HTR-8/SVneo (cell line): ENCODE measurements around the gene FSTL3.
"Not testable (repeated sequence)": the region's sequence is repeated elsewhere in the genome, so short reads cannot be mapped to it uniquely, and the experiment has no call there.

Experiments
- DNase-seq: peaks from one replicate; pipeline ENCODE4 v3.0.0; 2011; ENCODE audit warnings: low spot score, mixed read lengths; ENCODE audit not compliant: insufficient read length
- FAIRE-seq: peaks from 2 replicates; lab custom pipeline; 2011; peaks lifted over from hg19 to GRCh38; lab: Jason Lieb, UNC

The FSTL3 gene

DNA sequence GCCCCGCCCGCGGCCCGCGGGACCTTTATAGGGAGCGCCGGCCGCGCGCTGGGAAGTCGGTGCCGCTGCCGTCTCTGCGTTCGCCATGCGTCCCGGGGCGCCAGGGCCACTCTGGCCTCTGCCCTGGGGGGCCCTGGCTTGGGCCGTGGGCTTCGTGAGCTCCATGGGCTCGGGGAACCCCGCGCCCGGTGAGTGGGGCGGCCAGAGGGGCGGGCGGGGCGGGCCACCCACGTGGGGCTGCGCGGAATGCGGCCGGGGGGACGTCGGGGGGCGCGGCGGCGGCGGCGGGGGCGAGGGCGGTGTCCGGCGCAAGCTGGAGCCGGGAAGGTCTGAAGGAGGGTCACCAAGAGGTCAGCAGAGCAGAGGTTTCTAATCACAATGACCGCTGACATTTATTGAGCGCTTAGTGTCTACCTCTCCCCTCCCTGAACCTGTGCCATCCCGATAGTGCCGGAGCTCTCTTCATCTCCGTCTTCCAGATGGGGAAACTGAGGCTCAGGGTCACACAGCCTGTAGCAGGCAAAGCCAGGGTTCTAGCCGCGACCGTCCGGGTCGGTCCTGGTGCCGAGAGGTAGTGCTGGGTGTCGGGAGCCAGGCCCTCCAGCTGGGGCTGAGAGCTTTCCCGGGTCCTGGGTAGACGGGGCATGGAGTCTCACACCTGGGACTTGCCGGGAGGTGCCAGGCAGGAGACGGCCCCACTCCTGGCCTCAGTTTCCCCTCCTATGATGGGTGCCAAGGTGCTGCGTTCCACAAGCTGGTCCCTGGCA is at the start of gene FSTL3:
TSS of gene FSTL3 (plus strand) at position 54 of the 767 bp plus-strand sequence. CDS start at position 86, 32 bp downstream.
- FAIRE-seq (peak; percentile 26), DNase-seq (no peak)

DNA sequence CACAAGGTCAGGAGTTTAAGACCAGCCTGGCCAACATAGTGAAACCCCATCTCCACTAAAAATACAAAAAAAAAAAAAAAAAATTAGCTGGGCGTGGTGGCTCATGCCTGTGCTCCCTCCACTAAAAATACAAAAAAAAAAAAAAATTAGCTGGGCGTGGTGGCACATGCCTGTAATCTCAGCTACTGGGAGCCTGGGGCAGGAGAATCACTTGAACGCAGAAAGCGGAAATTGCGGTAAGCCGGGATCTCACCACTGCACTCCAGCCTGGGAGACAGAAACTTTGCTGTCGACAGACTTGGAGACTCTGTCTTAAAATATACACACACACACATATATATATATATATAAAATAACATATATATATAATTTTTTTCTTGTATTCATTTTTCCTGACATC is 49.6 kb upstream of the FSTL3 start:
- not testable (repeated sequence) for DNase-seq, FAIRE-seq

DNA sequence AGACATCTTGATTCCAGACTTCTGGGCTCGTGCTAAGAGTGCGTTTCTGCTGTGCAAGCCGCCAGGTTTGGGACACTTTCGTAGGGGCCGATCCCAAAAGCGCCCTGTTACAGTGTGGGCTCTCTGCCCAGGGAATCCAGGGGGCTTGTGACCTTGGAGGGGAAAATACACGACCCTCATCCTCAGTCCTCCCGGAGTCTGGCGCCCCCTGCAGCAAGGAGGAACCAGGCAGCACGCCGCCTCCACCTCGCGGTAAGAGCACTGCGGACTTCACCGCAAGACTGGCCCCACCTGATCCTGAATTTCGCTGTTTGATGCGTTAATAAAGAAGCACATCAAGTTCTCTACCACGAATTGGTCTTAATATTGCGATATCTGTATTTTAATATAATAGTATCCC is 48.0 kb upstream of the FSTL3 start:
- FAIRE-seq (no peak), DNase-seq (no peak)

DNA sequence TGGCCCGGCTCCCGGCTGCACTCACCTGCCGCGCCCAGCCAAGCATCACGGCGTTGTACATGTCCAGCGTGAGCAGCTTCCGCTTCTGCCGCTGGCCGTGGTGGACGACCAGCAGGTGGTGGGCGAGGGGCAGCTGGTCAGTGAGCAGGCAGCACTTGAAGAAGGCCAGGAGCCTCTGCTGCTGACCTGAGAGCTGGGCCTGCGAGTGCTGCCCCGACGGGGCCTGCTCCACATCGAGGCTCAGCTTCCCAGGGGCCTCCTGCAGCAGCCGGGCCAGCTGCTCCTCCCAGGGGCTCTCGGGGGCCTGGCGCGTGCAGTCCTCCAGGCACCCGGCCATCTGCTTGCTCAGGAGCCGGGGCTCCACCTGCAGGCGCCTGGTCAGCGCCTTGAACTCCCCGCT is 46.7 kb upstream of the FSTL3 start:
- FAIRE-seq, result peak; percentile 63
- not testable (repeated sequence) for DNase-seq

DNA sequence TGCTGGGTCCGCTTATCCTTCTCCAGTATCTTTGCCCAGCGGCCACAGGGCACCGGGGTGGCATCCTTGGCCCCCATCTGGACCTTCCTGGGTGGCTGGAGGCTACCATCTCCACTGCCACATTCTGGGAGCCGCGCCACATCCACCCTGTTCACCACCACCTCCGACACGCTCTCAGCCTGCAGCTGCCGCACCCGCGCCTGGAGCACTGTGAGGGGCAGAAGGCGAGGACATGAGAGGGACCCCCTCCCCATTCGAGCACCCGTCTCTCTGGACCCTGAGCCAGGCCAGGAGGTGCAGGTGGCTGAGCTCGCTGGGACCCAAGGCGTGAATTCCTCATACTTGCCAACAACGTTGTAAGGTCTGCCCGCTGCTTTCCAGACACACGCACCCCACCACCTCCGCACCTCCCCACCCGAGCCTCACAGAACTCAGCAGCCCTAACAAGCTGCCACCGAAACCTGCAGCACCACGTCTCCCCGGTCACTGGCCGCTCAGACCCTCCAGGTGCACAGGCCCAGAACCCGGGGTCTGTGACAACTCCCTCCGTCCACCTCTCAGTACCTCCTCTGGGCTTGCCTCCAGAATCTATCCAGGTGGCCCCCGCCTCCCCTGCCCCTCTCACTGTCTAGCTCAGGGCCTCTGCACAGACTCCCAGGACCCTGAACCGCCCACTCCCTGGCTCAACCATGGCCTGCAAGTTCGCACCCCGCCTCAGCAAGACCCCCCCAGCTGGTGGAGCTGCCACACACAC is 46.1 kb upstream of the FSTL3 start:
- DNase-seq (no peak), FAIRE-seq (no peak)

DNA sequence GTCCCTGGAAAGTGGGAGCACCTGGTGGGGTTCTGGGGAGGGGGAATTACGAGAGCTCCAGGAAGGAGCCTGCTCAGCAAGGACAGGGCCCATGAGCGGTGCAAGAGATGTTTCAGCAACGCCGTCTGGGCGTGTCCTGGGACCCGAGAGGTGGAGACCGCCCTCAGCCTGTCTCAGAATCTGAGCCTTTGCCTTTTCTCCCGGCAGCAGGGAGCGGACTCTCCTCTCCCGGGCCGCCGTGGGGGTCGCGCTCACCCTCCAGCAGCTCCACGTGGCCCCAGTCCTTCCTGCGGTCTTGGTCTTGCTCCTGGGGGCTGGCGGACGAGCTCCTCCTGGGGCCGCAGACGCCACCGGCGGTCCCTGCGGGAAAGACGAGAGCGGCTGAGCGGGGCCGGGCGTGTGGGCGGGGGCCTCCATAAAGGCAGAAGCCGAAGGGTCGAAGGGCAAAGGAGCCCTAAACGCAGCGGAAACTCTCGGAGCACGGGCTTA is 43.6 kb upstream of the FSTL3 start:
- DNase-seq, result peak; percentile 51
- no peak for FAIRE-seq

DNA sequence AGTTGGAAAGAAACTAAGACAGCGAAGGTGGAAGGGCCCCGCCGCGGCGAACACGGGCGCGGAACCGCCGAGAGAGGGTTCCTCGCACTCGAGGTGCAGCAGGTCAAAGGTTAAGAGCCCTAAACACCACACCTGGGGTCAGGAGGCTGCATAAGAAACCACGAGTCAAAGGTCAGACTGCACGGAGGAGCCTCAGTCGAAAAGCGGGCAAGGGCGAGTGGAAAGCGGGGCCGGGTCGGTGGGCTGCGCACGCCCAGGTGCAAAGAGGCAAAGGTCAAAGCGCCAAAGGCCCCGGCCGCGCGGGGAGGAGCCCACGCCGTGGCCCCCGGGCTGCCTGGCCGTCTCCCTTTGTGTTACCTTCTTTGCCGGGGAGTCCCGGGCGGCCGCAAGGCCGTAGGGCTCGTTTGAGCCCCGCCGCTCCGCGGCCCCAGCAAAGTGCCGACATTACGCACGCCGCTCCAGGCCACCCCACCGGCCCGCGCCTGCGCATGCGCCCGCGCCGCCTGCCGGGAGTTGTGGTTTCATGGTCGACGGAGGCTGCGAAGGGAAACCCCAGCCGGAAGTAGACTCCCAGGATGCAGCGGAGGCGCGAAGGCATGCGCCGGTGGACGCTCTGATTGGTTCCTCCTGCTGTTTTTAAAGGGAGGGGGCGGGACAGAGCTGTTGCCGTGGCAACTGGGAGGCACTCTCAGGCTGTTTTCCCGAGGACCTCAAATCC is 43.0 kb upstream of the FSTL3 start, which contains the start of gene POLRMT:
TSS of gene POLRMT (minus strand) at position 470 of the 718 bp plus-strand sequence. CDS start at position 445, 25 bp downstream.
- FAIRE-seq (peak; percentile 63), DNase-seq (peak; percentile 100)

DNA sequence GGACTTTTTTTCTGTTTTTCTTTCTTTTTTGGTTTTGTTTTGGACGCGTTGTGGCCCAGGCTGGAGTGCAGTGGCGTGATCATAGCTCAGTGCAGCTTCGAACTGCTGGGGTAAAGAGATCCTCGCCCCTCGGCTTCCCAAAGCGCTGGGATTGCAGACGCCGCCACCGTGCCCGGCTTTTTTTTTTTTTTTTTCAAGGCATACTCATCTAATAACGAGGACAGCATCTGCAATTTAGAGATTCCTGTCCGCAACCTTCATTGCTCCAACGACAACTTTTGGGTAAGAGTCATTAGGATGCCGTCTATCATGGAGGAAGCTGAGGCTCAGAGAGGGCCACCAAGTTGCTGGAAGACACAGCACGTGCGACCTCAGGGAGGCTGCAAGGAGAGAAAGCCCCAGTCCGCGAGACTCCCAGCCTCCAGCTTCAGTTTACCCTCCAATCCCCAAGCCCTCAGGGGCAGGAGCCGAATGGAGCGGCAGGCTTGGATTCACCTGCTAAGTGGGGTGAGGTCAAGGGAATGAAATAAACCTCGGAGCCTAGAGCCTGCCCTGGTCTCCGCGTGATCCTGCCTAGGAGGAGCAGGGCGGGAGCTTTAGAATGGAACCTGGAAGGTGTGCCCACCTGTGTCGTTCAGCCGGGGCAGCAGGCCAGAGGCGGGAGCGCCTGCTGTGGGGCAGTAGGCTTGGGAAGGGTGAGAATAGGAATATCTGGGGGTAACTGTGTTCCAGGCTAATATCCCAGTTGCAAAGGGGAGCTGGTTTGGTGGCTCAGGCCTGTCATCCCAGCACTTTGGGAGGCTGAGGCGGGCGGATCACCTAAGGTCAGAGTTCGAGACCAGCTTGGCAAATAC is 42.2 kb upstream of the FSTL3 start:
- no peak for FAIRE-seq
- no peak for DNase-seq

DNA sequence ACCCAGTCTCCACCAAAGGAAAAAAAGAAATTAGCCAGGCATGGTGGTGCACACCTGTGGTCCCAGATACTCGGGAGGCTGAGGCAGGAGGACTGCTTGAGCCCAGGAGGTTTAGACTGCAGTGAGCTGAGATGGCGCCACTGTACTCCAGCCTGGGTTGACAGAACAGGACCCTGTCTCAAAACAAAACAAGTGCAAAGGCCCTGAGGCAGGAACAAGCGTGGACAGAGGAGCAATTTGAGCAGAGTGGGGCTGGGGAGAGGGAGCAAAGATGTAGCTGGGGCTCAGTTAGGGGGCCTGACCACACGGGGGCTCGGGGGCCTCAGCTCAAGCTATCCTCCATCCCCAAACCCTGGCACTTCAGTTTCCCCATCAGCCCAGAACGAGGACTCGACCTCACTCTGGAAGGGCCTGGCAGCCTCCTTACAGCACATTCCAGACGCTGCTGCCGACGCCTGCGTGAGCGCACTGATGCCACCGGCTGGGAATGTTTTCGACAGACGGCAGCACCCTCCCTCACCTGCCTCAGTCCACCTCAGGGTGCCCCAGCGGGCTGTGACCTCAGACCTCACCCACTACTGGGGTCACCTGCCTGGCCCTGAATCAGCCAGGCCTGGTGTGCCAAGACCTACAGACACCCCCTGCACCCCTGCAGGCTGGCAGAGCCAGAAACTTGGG is 41.1 kb upstream of the FSTL3 start:
- DNase-seq (no peak), FAIRE-seq (no peak)

DNA sequence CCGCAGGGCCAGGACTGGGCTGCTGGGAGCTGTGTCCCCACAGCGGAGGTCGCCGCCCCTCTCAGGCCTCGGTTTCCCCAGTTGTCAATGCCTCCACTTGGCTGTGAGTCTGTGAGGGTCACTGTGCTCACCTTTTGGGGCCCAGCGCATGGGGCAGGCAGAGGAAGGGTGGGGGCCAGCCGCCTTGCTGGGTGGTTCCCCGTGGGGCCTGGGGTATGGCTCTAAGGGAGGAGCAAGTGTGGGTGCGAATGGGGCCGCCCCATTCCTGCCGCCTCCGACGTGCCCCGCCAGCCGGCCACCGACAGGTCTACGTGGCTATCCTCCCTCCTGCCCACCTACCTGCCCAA is 37.3 kb upstream of the FSTL3 start:
- FAIRE-seq (no peak), DNase-seq (no peak)

DNA sequence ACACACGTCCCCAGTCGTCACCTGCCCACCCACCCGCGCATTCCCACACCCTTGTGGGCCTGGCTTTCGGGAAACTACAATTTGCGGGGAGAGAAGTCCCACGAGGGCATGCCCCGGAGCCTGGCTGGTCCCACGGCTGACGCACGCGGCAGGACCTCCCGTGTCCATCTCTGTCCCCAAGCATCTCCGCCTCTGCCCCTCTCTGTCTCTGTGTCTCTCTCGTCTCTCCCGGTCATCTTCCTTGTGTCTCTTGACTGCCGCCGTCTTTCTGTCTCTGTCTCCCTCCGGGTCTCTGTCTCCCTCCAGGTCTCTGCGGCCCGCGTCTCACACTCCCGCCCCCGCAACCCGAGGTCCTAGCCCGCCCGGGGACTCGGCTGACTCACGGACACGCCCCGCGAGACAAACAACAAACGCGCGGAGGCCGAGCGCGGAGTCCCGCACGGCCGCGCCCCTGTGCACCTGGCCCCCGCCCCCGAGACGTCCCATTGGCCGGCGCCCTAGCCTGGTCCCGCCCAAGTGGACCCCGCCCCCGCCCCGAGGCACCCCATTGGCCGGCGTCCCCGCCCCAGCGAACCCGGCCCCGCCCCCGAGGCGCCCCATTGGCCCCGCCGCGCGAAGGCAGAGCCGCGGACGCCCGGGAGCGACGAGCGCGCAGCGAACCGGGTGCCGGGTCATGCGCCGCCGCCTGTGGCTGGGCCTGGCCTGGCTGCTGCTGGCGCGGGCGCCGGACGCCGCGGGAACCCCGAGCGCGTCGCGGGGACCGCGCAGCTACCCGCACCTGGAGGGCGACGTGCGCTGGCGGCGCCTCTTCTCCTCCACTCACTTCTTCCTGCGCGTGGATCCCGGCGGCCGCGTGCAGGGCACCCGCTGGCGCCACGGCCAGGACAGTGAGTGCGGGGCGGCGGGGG is 36.7 kb upstream of the FSTL3 start, which contains the start of gene FGF22:
TSS of gene FGF22 (plus strand) at position 627 of the 908 bp plus-strand sequence. CDS start at position 674, 47 bp downstream.
- FAIRE-seq, result peak; percentile 38
- DNase-seq, result peak; percentile 91

DNA sequence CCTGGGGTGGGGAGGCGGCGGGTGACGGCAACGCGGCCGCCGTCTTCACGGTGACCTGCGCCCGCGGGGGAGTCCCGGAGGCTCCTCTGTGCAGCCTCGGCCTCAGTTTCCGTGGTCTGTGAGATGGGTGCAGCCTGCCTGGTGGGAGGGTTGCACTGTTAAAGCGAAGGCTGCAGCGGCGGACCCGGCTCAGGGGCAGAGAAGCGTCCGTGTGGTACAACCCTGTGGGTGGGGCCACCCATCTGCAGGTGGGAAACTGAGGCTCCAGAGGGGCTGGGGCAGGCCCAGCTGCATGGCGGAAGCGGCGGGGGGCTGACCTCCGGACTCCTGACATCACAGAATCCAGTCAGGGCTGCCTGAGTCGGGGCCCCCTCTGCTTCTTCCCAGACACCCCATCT is 36.0 kb upstream of the FSTL3 start:
- FAIRE-seq (no peak), DNase-seq (no peak)

DNA sequence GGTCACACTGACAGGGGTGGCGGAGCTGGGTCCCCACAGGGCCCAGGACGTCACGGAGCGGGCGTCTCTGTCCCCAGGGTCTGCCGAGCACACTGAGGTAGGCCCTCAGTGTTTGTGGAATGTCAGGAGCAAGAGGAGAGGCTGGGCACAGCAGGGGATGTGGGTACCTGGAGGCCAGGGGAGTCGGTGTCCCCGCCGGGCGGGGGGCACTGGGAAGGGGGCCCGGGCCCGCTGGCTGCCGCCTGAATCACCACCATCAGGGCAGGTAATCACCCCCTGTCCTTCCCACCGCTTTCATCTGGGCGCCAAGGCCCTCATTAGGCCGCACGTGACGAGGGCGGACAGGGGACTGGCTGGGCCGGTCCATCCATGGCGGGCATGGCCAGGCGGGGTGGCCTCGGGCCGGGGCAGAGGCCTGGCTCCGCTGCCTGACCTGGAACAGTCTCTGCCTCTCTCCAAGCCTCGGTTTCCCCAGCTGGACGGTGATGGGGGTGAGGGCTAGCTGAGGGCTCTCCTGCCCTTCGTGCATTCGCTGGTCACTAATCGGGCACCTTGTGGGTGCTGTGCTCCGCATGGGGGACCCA is 35.5 kb upstream of the FSTL3 start:
- FAIRE-seq (no peak), DNase-seq (no peak)

DNA sequence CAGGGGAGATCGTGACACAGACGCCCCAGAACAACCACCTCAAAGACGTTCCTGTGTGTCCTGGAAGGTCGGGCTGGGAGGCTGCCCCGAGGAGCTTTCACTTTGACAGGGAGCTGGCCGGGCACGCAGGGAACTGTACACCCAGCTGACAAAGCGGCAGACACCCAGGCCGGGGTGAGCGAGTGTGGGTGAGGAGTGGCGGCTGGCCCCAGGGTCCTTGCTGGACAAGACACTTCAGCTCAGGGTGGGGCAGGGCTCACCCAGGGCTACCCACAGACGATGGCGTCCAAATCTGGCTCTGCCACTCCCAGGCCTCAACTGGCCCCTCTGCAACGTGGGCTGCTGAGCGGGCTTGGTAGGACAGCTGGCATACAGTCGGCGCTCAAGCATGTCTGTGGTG is 34.5 kb upstream of the FSTL3 start:
- DNase-seq, result no peak
- FAIRE-seq, result no peak

DNA sequence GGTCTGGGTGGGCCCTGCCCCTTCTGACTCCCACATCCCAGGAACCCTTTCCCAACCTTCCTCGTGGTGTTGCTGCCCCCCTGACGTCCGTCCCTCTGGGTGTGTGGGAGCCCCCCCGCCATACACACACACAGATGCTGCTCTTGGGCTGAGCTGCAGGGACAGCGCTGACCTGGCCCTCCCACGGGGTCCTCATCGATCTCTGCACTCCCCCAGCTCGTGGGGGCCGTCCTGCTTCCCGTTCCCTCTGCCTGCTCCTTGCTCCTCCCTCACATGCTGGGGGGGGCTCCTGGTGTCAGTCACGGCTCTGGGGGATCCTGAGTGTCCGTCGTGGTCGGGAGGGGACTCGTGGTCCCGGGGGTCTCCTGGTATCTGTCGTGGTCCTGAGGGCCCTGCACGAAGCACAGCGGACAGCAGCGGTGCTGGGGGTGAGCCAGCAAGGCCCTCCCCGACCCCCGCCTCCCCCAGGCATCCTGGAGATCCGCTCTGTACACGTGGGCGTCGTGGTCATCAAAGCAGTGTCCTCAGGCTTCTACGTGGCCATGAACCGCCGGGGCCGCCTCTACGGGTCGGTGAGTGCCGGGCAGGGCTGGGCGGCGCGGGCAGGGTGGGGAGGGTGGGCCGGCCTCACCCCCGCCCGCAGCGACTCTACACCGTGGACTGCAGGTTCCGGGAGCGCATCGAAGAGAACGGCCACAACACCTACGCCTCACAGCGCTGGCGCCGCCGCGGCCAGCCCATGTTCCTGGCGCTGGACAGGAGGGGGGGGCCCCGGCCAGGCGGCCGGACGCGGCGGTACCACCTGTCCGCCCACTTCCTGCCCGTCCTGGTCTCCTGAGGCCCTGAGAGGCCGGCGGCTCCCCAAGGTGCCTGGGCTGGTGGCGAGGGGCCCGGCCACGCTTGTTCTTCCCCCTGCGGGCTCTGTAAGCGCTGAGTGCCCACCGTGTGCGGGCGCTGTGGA is 33.1 kb upstream of the FSTL3 start:
- FAIRE-seq, result no peak

DNA sequence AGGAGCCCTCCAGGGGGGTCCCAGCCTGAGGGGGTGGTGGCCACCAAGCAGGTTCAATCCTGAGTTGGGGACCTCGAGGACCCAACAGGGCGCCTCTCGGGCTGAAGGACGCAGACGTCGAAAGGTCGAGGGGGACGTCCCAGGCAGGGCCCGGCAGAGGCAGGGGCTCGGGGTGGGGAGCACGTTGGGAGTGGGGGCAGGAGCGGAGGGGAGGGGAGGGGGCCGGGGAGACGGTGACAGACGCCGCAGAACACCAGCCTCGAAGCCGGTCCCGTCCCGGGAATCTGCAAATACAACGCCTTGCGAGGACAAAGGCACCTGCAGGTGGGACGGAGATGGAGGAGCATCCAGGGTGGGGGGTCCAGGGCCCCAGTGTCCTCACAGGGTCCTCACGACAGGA is 32.5 kb upstream of the FSTL3 start:
- no peak for DNase-seq
- FAIRE-seq, result no peak

More for the DNA sequence above, 33.1 kb upstream of the FSTL3 start:
- DNase-seq, result no peak

DNA sequence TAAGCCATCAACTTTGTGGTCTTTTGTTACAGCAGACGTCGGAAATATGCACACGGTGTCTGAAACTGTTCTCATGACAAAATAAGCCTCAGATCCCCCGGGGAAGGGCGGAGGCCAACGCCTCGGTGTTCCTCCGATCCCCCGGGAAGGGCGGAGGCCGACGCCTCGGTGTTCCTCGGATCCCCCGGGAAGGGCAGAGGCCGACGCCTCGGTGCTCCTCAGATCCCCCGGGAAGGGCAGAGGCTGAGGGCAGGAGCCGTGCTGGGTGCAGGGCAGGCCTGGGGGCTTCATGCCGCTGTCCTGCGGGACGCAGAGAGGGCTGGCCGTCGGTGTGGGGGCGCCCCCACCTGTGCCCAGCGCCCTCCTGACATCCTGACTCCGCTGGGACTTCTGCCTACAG is 31.8 kb upstream of the FSTL3 start:
- FAIRE-seq (no peak), DNase-seq (no peak)
